Right lobe of liver (tissue), 4 donors: ENCODE measurements around the gene ATG4C.

ENCODE experiments used
- POLR2A ChIP-seq: fragments of 450-650 bp; IDR thresholded peaks from one replicate; pipeline ENCODE4 v1.6.1; 2017; ENCODE audit warnings: antibody characterized with exemption, mild to moderate bottlenecking
- TF ChIP-seq, protein P1 (sequence below), 4 donors: fragments of 200-600 bp in 3 of 4; fragments of 450-650 bp in 1 of 4; IDR thresholded peaks; one replicate each; pipeline versions ENCODE4 v1.5.1 to v1.8.0; 2016 to 2022; ENCODE audit warnings: antibody characterized with exemption in 4 of 4, mild to moderate bottlenecking in 2 of 4
- donor health status: DM: no; HTN: no; CAD: no.
- donor health status: DM: no; HTN: no; CAD: no.
- donor health status: DM: no; HTN: yes; CAD: no.

DNA sequence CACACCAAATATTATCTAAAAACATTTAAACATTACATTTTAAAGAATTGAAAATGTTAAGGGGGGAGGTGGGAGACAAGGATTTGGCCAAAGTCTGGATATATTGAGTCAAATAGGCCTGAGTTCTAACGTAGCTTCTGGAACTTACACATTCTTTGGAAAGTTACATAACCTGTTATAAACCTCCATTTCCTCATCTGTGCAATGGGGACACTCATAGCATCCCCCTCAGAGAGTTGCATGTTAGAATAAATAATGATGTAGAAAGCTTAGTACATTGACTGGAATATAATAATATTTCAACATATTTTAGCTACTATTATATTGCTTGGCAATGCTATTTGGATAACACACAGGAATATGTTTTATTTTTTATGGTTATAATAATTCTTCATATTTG, 117.7 kb downstream of the ATG4C start:
- TF ChIP-seq, protein P1, sequence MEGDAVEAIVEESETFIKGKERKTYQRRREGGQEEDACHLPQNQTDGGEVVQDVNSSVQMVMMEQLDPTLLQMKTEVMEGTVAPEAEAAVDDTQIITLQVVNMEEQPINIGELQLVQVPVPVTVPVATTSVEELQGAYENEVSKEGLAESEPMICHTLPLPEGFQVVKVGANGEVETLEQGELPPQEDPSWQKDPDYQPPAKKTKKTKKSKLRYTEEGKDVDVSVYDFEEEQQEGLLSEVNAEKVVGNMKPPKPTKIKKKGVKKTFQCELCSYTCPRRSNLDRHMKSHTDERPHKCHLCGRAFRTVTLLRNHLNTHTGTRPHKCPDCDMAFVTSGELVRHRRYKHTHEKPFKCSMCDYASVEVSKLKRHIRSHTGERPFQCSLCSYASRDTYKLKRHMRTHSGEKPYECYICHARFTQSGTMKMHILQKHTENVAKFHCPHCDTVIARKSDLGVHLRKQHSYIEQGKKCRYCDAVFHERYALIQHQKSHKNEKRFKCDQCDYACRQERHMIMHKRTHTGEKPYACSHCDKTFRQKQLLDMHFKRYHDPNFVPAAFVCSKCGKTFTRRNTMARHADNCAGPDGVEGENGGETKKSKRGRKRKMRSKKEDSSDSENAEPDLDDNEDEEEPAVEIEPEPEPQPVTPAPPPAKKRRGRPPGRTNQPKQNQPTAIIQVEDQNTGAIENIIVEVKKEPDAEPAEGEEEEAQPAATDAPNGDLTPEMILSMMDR (IDR thresholded peaks at IDR 0.05) = no peak
- TF ChIP-seq POLR2A = no peak
